Glomerular visceral epithelial cell (primary cell): ENCODE results near the gene ZNF839.
A peak's percentile ranks its signal among the peaks of the same experiment; 100 is the strongest.
"Not testable (repeated sequence)": the region's sequence is repeated elsewhere in the genome, so short reads cannot be mapped to it uniquely, and the experiment has no call there.

Experiments used
- DNase-seq: peaks from one replicate; pipeline ENCODE4 v3.0.0-alpha.2; 2016; ENCODE audit errors: extremely low spot score

The ZNF839 gene

GRCh38 chr14:102341566-102341965 lies 22.0 kb downstream of the ZNF839 start:
- no peak for DNase-seq

GRCh38 chr14:102342238-102342637 lies 22.7 kb downstream of the ZNF839 start:
- no peak for DNase-seq

- no peak for DNase-seq
Observed at GRCh38 chr14:102344084-102344483, 24.5 kb downstream of the ZNF839 start.

GRCh38 chr14:102344485-102344884 lies 24.9 kb downstream of the ZNF839 start:
- no peak for DNase-seq

DNA sequence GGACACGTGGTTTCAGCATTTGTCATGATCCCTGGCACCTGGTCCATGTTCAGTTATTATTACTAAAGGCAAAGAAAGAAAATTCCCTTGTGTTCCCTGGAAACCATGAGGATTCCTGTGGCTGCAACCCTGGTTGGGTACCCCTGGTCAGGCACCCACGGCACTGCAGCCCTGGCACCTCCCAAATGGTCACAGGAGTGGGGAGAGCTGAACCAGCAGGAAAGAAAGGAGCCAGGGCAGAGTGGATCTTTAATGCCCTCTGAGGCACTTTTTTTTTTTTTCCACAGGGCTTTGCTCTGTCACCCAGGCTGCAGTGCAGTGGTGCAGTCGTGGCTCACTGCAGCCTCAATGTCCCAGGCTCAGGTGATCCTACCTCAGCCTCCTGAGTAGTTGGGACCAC lies 25.7 kb downstream of the ZNF839 start:
- no peak for DNase-seq

- DNase-seq = no peak
Observed at GRCh38 chr14:102346645-102347044, 27.1 kb downstream of the ZNF839 start.

GRCh38 chr14:102348376-102348775 lies 28.8 kb downstream of the ZNF839 start:
- no peak for DNase-seq

- no peak for DNase-seq
Observed at GRCh38 chr14:102351023-102351422, 31.5 kb downstream of the ZNF839 start.

GRCh38 chr14:102351593-102351992 lies 32.0 kb downstream of the ZNF839 start:
- not testable (repeated sequence) for DNase-seq

DNA sequence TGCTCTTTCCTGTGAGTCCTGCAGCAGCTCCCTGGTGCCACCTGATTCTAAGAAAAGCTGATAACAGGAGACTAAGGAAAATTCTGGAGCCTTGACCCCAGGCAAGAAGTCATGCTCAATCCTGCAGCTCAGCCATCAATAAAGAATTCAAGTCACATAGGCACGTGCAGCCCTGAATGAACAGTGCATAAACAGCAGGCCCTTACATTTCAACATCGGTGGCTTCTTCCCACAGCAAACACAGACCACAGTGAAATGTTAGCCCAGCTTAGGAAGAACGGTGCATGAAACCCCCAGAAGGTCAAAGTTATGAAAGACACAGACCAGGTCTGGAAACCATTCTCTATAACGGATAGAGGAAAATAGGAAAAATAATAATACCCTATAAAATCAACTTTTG lies 32.7 kb downstream of the ZNF839 start:
- DNase-seq = no peak

DNA sequence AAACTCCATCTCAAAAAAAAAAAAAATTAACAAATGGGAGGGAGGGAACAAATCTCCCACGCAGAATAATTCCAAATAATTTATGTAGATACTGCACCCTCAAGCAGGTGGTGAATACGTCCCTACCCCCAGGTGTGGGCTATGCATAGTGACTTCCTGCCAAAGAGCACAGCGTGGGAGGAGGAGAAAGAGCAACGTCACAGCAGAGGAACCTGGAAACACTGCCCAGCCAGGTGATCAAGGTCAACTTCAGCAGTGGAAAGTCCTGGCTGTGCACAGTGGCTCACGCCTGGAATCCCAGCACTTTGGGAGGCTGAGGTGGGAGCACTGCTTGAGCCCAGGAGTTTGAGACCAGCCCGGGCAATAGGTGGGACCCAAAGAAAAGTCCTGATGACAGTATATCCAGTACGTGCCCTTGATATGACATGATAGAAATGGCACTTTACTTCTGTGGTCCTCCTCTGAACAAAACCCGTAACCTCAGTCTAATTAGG lies 33.6 kb downstream of the ZNF839 start:
- DNase-seq = no peak

DNA sequence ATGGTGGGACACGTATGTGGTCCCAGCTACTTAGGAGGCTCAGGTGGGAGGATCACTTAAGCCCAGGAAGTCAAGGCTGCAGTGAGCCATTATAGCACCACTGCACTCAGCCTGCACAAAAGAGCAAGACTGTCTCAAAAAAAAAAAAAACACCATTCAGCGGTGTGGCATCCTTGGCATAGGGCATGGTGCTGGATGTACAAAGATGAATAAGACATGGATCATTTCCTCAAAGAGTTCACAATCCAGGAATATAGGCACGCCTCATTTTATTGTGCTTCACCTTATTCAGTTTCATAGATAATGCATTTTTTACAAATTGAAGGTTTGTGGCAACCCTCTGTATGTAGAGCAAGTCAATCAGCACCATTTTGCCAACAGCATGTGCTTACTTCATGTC lies 36.7 kb downstream of the ZNF839 start:
- DNase-seq = no peak

DNA sequence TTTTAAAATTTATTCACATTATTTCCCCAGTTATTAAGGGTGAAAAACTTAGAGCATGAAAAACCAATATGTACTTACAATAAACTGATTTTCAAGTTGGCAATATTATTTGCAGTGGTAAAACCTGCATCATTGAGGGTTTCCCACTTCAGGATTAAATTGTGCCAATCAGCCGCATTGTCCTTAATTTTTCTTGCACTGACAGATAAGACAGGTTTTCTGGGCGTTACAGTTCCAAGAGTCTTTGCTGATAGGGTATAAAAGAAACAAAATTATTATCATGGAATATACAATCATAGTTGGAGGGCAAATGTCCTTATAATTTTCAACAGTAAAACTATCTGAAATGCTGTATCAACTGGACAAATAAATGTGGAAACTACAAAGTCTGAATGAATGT lies 39.8 kb downstream of the ZNF839 start:
- no peak for DNase-seq

- no peak for DNase-seq
Observed at GRCh38 chr14:102360388-102360787, 40.8 kb downstream of the ZNF839 start.

GRCh38 chr14:102362084-102362483 lies 42.5 kb downstream of the ZNF839 start:
- DNase-seq = peak; percentile 16

GRCh38 chr14:102362545-102363181 lies 43.1 kb downstream of the ZNF839 start, which contains the start of the genes CINP and TECPR2:
Gene CINP, minus strand, starts transcription at chr14:102362890. Its CDS starts 39 bp downstream, at chr14:102362851.
Gene TECPR2, plus strand, starts transcription at chr14:102362941. Its CDS starts 13,781 bp downstream, at chr14:102376722.
- peak; percentile 95 for DNase-seq

GRCh38 chr14:102363182-102363943 lies 43.8 kb downstream of the ZNF839 start:
- DNase-seq = peak; percentile 30

- no peak for DNase-seq
Observed at GRCh38 chr14:102370305-102370809, 50.8 kb downstream of the ZNF839 start.

DNA sequence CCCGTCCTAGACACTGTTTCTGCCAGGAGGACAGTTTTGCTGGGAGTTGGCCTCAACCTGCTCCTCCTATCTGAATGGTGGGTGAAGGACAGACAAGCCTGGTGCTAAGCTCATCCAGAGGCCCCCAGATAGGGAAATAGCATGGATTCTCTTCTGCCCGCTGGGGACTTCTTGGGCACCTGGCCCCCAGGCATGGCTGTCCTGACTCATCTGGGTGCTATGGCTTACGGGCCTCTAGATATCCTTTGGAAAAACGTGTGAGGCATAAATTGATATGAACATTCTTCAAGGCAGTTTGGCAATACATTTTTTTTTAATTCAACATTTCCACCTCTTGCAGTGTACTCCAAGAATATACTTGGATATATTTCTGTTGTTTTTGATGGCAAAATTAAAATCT lies 51.8 kb downstream of the ZNF839 start:
- no peak for DNase-seq

- no peak for DNase-seq
Observed at GRCh38 chr14:102373110-102373509, 53.6 kb downstream of the ZNF839 start.

DNA sequence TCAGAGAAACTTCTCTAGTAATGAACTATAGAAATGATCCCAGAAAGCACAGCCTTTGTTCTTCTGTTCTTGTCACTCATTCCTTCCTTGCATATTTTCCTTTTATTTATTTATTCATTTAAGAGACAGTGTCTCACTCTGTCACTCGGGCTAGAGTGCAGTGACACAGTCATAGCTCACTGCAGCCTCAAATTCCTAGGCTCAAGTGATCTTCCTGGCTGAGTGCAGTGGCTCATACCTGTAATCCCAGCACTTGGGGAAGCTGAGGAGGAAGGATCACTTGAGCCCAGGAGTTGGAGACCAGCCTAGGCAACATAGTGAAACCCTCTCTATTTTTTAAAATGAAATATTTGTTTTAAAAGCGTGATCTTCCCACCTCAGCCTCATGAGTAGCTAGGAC lies 54.7 kb downstream of the ZNF839 start:
- no peak for DNase-seq

- no peak for DNase-seq
Observed at GRCh38 chr14:102375119-102375518, 55.6 kb downstream of the ZNF839 start.

DNA sequence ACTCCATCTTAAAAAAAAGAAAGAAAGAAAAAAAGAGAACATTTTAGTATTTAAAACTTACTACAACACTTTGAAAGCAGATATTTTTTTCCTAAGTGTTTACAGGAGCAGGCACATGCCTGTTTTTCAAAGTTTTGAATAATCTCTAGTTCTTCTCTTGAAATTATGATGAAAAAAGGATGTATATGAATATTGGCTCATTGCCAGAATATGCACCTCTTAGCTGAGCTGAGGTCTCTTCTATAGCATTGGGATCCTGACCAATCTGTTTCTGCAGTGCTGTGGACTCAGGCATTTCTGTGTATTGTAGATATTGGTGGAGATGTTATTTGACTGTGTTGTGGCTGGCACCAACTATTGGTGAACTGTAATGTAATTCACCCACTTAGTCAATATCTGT lies 58.1 kb downstream of the ZNF839 start:
- no peak for DNase-seq
